ENCODE results near the gene REEP1. TPM values are rescaled to one million over a fixed set of nuclear protein-coding genes. Genes with fewer than 3 reads are reported as not detected.

REEP1 gene
- total and polyA plus RNA-seq, 2 of the 13 experiments (the other 11 are each of a cell fraction or from before 2014, with no cell fraction given), result 0.27 TPM; not detected in 1

- TF ChIP-seq ZNF281 (CRISPR knock-in tag; IDR thresholded peaks at IDR 0.05; ENCODE audit: borderline replicate concordance), result no peak
- TF ChIP-seq HCFC1 (IDR thresholded peaks at IDR 0.05; ENCODE audit: low read depth, low read length), result no peak
- no peak for TF ChIP-seq POLR2AphosphoS2 (IDR thresholded peaks at IDR 0.05; ENCODE audit: low read depth, low read length)
- no peak for TF ChIP-seq RARG (CRISPR knock-in tag; IDR thresholded peaks at IDR 0.05; ENCODE audit: low read depth)
- TF ChIP-seq ZNF777 (CRISPR knock-in tag; IDR thresholded peaks at IDR 0.05), result no peak
- TF ChIP-seq TEAD2 (CRISPR knock-in tag; IDR thresholded peaks at IDR 0.05), result no peak
Measured at GRCh38 chr2:86275962-86276361, 61.5 kb downstream of the REEP1 start (continued).

- no peak overlapping the region for H3K27ac ChIP-seq (ENCODE audit: extremely low read length, insufficient read depth, low read length)
- DNase-seq (ENCODE audit: low spot score) (no peak), FAIRE-seq (no peak), ATAC-seq (no peak)
- BruUV-seq (replicated peaks), result no TSS peak
- H3K27me3 ChIP-seq (ENCODE audit: control insufficient read depth in 1 of 2, insufficient read depth in 2 of 2, low read length in 2 of 2), result peaks cover 1 to 13% of the 10 kb centered on the region in 2 experiments; a peak in 3 of 5 replicates
- peaks cover 12% of the 10 kb centered on the region for H3K4me1 ChIP-seq (ENCODE audit: insufficient read depth, low read length)
- TF ChIP-seq ZNF446 (CRISPR knock-in tag; IDR thresholded peaks at IDR 0.05) (no peak), ZNF615 (CRISPR knock-in tag; IDR thresholded peaks at IDR 0.05; ENCODE audit: borderline replicate concordance) (no peak), ZNF501 (CRISPR knock-in tag; IDR thresholded peaks at IDR 0.05) (0 out of 2 replicates have a peak, but pooled peaks have one; percentile 8), PHF20 (CRISPR knock-in tag; IDR thresholded peaks at IDR 0.05) (no peak)
- no peak overlapping the region for H2AFZ ChIP-seq (ENCODE audit: low read length)
- no peaks in the 10 kb centered on the region for H3K36me3 ChIP-seq (replicated peaks in 1 of 2; ENCODE audit: control insufficient read depth in 1 of 2, insufficient read depth in 2 of 2, low read length in 2 of 2)
- ChIA-PET CTCF (ENCODE audit: low intra/inter-chr PET ratio, low total read pairs) (no interaction called here), POLR2A (no interaction called here)
- no peak overlapping the region for H3K9ac ChIP-seq (ENCODE audit: insufficient read depth, low read depth, low read length)
- H4K20me1 ChIP-seq (ENCODE audit: insufficient read depth, low read length), result no peaks in the 10 kb centered on the region
- no peak overlapping the region for H3K4me2 ChIP-seq (ENCODE audit: low read depth, low read length)
- H3K4me3 ChIP-seq (replicated peaks in 1 of 3; ENCODE audit: insufficient read depth in 1 of 3, low read depth in 2 of 3, low read length in 3 of 3), result no peak overlapping the region
- H3K79me2 ChIP-seq (ENCODE audit: insufficient read depth, low read length), result no peaks in the 10 kb centered on the region
- peaks cover 20% of the 10 kb centered on the region for H3K9me3 ChIP-seq (ENCODE audit: low read length)
- intact Hi-C loops (cut with micrococcal nuclease; ENCODE audit: unreplicated experiment), result loop anchor here (2.0 kb wide), 1 partner anchor 19 kb away; no protein-coding TSS in a partner anchor
- WGBS (ENCODE audit: low lambda C conversion rate), result 54% methylated on average over 4 of the region's 4 CpGs
- in situ Hi-C loops (cut with HindIII; ENCODE audit: extremely low pct_ligation_motif_present, low pct_unique_long_range_greater_than_20kb), result no loop called here
Measured at GRCh38 chr2:86275384-86275799, 62.0 kb downstream of the REEP1 start.
